GM12892 (cell line): ENCODE measurements around the gene ARAP3.

Experiments
- POLR2A ChIP-seq: IDR thresholded peaks from 2 replicates; pipeline ENCODE4 v1.6.1; 2011; ENCODE audit warnings: low read depth, low read length, control low read depth
- POLR2AphosphoS5 ChIP-seq: IDR thresholded peaks from 2 replicates; pipeline ENCODE4 v1.6.1; 2011; ENCODE audit warnings: low read depth, low read length, control low read depth
- TAF1 ChIP-seq: IDR thresholded peaks from 2 replicates; pipeline ENCODE4 v1.6.1; 2011; ENCODE audit warnings: low read depth, mild to moderate bottlenecking, control low read depth, low read length, borderline replicate concordance

- no peak for TF ChIP-seq POLR2A
- no peak for TF ChIP-seq TAF1
- no peak for TF ChIP-seq POLR2AphosphoS5
Observed at GRCh38 chr5:141685591-141685990, 3.6 kb upstream of the ARAP3 start.
